M059J (cell line): ENCODE results near the gene C2orf72. TPM values are rescaled to one million over a fixed set of nuclear protein-coding genes. Genes with fewer than 3 reads are reported as not detected.
"Not testable (repeated sequence)": the region's sequence is repeated elsewhere in the genome, so short reads cannot be mapped to it uniquely, and the experiment has no call there.

Source experiments
- DNase-seq: peaks from one replicate; pipeline ENCODE4 v3.0.0-alpha.2; 2012; ENCODE audit warnings: low read depth
- total RNA-seq: library from RNA; depleted of rRNA; stranded (reverse); fragments of >200 nt; shearing (Covaris generic); gene quantifications from 2 replicates; pipeline ENCODE4 v1.2.3, GENCODE V29; 2014; rRNA removed

The C2orf72 gene
- total RNA-seq, result 1.1 and 1.6 TPM in 2 replicates

DNA sequence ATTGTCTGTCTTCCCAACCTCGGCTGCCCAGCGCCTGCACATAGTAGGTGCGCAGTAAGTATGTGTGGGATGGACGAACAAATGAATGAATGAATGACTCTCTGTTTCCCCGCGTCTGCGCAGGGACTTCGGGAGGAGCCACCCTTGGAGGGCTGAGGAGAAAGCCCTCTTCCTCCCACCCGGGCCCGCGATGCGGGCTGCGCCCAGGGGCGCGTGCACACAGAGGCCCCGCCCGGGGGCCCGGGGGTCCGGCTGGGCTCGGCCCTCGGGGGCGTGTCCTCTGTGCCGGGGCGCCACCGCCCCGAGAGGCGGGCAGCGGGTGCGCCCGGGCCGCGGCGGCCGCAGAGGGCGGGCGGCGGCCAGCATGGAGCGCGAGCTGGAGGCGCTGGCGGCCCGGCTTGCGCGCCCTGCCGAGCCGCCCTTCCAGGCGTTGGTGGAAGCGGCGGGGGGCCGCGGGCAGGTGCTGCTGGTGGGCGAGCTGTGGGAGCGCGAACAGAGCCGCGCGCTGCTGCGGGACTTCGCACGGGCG, at the start of gene C2orf72:
TSS of gene C2orf72 (plus strand) at position 322 of the 529 bp plus-strand sequence. CDS start at position 365, 43 bp downstream.
- DNase-seq, result no peak

DNA sequence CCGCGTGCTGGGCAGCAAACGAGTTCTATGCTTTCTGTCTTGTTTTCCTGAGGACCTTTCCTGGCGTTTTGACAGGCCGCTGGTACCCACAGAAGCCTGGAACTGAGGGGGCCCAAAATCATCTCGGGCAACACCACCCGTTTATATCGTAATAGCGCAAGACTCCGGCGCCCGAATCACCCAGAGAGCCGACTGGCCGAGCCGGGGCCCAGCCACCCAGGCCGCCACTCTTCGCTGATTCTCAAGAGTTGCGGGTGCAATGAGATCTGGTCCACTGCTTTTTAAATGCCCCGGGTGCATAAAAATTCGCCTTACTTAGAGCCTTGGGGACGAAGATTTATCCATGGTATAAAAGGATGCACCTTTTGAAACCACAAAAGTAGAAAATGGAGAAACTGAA, 47.6 kb upstream of the C2orf72 start:
- no peak for DNase-seq

DNA sequence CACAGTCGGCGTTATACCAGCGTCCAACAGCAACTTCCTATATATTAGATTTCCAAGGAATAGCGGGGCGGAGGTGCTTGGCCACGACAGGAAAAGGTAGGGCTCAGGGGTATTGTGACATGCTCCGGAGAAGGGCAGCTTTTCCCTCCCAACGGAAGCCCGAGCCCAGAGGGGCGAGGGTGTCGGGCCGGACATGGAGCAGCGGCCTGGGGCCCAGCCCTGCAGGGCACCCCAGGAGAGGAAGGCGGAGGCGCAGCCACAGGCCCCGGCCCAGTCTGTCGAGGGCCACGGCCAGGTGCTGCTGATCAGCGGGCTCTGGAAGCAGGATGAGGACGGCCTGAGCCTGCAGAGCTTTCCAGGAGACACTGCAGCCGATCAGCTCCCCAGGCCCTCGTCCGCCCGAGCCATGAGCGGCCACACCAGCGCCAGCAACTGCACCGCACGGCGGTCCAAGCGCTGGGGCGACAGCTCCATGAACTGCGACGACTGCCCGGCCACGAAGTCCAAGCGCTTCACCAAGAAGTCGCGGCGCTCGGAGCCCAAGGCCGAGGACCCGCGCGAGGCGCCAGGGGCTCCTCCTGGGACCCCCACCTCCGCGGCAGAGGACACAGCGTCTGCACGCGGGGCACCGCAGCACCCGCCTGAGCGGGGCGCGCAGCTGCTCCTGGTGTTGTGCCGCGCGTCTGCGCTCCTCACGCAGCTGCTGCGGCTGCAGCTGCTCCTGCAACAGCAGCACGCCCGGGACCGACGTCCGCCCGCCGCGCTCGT, 47.0 kb upstream of the C2orf72 start:
- no peak for DNase-seq

DNA sequence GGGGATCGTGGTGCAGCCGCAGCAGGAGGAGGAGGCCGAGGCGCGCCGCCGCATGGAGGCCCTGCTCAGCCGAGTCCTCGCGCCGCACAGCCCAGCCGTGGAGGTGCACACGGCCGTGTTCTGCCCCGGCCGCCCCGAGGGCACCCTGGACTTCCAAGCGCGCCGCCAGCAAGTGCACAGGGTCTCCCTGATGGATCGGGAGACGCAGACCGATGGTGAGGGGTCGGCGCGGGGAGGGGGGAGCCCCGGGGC, 46.5 kb upstream of the C2orf72 start:
- DNase-seq, result no peak

DNA sequence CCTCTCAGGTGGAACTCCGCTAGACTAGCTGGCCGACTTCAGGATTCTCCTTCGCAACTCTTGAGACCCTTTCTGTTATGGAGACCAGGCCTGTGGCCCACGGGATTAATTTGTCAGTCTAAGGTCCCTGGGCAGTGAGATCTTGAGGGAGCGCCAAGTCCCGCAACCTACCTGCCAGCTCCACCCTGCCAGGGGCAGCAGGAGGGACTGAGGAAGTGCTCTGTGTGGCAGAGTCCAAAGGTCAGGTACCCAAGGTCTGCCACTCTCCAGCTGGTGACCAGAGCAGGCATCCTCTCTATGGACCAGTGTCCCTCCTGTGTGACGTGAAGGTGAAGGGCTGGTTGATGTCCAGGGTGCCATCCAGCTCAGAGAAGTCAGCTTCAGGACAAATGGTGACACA, 45.7 kb upstream of the C2orf72 start:
- DNase-seq, result no peak

DNA sequence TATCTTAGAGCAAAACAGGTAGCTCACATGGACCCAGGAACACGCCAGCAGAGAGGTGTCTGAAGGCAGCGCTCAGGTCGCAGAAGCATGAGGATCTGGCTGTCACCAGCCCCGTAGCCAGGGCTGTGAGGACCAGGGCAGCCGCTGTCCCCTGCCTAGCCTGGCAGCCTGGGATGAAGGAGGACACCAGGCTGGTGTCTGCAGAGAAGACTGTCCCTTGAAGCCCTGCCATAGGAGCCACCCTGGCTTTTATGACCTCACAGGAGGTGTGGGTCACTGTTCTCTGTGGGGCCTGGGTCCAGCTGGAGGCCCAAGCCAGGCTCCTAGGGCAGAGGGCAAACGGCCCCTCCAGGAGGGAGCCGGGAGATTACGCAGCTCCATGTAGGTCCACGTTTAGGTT, 41.5 kb upstream of the C2orf72 start, which contains the start of gene SPATA3:
TSS of gene SPATA3 (plus strand) at position 301 of the 400 bp plus-strand sequence. CDS start 113 bp downstream, outside the sequence.
- no peak for DNase-seq

DNA sequence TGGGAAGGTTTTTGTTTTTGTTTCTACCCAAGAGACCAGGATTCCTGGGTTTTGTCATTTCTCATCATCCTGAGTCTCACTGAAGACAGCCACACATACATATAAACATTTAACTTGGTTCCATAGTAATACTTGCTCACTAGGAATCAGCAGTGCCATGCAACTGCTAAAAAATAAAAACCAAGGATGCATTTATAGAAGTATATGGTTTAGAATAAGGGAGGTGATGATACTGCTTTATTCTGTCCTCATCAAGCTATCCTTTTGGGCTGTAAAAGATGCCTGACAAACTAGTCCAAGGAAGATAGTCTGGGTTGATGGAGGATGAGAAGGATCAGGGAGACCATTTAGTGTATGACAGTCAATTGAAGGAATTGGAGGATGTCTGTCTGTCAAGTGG, 40.7 kb upstream of the C2orf72 start:
- DNase-seq, result no peak

DNA sequence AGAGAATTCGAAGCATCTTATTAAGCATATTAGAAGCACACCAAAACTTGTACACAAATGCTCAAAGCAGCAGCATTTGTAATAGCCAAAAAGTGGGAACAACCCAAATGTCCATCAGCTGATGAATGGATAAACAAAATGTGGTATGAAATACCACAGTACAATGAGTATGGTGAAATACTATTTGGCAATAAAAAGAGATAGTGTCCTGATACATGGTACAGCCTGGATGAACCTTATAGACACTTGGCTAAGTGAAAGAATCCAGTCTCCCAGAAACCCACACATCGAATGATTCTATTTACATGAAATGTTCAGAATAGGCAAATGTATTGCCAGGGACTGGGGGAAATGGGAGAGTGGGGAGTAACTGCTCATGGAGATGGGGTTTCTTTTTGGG, 38.4 kb upstream of the C2orf72 start:
- no peak for DNase-seq

DNA sequence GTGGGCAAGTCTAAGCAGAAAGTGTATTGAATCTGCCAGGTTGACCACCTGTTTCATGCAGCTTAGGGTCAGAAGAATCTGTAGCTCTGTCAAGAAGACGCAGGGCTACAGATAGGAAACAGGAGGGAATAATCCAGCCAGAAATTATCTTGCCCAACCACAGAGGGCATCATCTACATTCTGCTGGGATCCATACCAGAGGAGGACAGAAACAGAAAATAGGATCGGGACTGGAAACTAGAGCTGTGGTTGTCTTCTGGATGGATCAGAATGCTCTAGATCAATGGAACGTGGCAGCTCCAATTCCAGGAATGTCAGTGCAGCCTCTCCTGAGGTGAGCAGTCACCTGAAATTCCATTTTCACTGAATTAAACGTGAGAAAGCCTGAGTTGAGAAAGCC, 37.8 kb upstream of the C2orf72 start:
- no peak for DNase-seq

DNA sequence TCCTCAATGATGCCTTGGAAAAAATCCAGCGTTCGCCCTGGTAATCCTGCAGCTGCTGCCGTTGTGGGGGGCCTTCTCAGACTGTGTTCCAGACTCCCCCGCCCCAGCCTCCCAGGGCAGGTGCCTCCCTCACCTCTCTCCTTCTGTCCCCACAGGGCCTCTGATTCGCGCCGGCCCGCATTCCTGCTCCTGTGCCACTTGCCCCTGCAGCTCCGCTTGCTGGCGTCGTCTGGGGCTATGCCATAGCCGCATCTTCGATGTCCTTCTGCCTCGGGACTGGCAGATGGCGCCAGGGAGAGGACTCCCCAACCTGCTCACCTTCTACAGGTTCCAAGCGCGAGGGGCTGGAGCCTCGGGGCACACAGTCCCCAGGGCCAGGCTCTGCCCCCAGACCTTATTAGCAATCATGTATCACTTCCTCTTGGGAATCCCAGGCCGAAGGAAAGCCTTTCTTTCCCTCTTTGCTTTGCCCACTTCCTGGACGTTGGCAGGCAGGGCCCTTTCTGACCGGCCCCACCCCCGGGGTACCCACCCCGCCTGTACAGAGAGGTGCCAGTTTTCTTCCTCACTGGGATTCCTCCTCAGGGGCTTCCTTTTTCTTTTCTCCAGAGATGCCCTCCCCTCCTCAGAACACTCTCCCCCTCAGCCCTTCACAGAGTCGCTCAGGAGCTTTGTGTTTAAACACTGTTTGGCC, 37.0 kb upstream of the C2orf72 start:
- DNase-seq, result peak; percentile 29

DNA sequence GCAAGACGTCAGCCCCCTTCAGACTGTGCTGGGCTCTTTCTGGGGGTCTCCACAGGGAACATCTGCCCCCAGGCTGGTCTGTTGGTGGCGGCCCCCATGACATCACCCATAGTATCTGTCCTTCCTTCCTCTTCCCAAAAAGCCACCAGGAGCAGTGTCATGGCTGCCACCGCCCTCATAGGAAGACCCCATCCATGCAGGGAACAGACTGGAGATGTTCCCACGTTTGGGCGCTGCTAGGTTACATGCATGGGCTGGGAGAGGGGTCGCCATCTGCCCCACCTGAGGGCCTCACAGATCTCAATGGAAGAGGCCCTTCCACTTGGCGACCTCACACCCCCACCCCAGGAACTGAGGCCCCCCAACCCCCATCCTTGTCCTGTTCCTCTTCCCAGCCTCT, 36.3 kb upstream of the C2orf72 start:
- no peak for DNase-seq

DNA sequence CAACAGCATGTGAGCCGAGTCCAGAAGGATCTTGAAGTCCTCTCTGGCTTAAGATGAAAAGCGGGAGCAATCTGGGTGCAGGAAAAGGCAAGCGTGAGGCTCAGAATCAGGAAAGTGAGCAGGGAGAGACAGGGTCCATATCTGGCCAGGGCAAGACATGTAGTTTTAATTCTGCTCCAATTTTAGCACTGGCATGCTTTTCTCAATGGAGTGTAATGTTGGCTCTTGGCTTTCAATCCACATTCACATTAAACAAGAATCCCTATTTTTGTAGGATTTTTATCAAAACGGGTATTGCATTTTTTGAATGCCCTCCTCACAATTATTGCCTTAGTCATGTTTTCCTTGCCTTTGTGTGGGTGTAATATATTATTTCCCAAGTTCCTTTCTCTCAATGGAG, 35.4 kb upstream of the C2orf72 start:
- no peak for DNase-seq

DNA sequence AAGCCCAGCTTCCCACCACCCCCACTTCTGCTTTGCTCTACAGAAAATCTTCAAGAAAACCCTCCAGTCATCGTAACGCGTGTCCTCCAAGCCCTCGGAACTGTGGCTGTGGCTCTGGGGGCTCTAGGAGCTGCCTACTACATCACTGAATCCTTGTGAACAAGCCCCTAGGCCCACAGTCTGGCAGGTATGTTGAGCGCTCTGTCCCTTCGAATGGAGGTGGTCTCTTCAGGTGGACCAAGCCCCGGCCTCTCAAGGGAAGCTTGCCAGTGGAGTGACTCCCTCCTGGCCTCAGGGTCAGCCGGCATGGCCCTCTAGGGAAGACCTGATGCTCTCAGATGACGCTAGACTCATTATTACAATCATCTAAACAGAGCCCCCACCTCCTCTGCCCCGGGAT, 34.7 kb upstream of the C2orf72 start:
- DNase-seq, result no peak

DNA sequence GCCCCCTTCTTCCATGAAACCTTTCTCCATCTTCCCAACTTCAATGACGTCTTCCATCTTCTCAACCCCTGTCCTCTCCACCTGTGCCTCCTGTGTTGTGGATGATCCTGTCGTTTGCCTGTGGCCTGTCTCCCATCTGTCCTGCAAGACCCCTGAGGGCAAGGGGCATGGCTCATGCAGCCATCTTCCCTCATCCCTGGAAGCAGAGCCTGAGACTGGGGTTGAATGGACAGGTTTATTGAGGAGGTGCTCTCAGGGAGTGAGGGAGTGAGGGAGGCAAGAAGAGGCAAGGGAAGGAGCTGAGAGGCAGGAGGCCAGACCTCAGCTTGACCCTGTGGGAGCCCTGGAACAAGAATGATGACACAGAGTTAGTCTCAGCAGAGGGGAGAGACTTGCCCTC, 34.1 kb upstream of the C2orf72 start:
- no peak for DNase-seq

DNA sequence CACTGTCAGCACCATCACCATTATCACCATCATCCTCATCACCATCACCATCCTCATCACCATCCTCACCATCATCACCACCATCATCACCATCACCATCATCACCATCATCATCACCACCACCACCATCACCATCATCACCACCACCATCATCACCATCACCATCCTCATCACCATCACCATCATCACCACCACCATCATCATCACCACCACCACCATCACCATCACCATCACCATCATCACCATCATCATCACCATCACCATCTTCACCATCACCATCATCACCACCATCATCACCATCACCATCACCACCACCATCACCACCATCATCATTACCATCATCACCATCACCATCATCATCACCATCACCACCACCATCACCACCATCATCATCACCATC, 32.4 kb upstream of the C2orf72 start:
- not testable (repeated sequence) for DNase-seq

DNA sequence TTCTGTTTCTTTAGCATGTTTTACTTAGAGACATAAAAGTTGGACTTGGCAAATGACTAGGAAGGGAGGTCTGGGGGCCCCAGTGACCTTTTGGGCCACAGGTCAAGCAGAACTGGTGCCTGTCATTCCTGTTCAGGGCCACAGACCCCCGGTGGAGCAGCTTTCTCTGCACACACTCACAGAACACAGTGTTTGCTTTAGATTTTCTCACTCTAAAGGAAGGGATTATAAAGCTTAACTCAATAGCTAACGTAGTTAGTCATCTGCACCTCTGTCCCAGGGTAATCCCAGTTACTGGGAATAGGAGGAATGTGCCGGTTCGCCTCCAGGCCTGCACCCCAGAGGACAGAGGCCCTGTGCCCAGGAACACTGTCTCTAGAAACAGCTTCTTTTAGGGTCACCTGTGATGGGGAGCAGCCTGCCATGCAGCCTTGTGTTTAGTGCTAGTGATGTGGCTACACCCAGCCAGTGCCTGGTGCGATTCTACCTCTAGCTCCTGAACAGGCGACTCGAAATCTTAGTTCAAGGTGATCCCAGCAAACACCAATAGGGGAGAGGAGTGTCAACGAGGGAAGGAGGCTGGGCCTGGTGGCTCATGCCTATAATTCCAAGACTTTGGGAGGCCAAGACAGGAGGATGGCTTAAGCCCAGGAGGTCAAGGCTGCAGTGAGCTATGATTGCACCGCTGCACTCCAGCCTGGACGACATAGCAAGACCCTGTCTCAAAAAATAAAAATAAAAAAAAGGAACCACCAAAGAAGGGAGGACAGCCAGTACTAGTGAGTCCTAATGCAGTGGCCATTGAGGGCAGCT, 29.8 kb upstream of the C2orf72 start:
- DNase-seq, result no peak

DNA sequence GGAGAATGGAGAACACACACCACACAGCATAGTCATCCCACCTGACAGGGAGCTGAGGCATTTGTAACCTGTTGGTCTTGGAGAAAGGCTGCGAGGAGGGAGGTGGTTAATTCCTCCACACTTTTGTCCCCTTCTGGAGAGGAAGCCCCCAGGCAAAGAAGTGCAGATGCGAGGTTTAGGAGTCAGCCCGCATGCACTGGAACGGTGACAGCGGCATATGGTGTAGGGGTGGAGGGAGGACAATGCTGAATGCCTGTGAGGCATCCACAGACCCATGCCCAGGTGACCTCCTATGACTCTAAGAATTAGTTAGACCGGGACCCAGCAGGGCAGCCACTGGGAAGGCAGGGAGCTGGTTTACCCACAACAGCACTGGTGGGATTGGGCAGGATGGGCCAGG, 29.2 kb upstream of the C2orf72 start:
- no peak for DNase-seq

DNA sequence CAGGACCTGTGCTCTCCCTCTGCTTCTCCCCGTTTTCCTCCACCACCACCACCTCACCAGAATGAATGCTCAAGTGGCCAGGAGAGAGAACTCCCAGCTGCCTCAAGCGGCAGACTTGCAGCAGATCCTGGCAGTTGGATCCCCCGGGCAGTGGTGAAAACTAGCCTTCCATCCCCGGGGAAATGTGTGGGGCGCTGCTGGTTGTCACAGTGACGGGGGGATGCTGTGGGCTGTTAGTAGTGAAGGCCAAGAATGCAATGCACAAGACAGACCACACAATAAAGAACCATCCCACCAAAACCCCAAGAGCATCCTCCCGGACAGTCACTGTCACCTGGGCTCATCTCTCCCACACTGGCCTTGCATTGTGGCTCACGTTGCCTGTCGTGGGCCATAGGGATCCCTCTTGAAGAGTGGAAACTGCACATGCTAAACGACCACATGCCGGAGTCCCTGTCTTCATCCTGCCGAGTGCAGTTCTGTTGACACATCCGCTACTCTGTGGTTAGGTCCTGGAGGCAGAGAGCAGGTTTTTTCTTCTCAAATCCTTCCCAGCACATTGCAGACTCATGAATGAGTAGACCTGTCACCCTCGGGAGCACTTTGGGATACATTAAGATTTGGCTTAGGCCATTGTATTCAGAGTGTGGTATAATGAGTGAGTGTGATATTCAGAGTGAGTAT, 27.9 kb upstream of the C2orf72 start:
- DNase-seq, result no peak

DNA sequence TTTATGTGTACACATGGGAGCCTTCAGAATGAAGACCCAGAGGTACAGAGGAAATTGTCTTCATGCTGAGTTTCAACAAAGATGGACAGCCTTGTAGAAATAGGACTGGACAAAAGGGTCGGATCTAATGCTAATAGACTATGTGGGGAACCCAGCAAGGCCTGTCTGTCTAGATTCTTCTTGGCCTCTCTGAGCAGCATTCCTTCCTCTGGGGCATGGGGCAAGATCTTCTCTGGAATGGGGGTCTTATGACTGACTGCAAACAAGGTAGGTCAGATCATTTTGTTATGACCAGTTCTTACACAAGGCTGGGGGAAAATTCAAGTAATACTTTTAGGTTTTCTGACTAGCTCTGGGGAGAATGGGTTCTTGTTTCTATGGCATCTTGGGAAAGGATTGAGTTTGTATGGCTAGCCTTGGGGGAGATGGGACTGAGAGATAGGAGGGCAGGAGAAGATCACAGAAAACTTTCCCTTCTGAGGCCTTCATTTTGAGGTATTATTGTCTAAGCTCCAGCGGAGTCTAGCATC, 27.1 kb upstream of the C2orf72 start:
- DNase-seq, result no peak

DNA sequence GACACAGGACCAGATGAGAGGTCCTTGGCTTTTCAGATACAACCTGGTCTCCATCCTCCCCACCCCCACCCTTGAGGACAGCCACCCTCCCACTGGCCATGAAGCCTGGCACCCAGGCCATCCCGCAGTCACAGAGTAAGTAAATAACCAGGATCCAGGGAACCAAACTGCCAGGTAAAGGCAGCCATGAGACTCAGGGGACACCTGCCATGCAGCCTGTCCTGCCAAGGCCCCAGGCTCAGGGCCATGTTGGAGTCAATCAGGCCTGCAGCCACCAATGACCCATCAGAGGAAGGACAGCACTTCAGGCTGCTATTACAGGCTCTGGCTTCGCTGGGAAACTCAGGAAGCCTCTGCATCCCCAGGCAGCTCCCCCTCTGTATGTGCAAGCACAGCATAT, 25.8 kb upstream of the C2orf72 start:
- no peak for DNase-seq

DNA sequence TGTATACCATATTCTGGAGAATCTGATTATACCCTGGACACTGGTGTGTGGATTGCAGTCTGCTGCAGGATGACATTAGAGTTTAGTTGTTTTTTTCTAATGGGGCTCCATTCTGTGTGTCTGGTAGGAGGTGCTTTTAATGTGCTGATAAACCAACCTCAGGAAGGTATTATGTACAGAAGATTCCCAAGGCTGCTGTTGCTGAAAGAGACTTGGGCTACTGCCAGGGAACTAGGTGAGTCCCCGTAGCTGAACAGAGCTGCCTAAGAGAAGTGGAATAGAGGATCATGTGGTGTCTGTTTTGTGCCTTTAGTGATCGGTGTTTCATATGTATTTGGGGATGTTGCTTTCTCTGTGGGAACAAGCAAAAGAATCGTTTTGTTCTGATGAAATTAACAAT, 24.9 kb upstream of the C2orf72 start:
- no peak for DNase-seq

DNA sequence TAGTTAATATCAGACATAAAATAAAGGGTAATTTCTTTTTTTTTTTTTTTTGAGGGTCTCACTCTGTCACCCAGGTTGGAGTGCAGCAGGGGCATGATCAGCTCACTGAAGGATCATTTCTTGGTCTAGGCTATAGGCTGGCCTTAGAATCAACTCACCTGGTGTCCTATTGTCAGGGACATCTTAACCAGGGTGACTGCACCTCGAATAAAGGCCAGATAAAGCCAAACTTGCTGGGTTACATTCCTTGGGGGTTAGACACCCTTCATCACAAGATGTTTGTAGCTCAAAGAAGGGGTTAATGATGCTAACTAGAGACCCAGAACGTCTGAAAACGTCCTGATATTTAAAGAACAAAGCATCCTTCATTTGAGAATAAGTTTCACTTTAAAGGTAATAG, 23.5 kb upstream of the C2orf72 start:
- DNase-seq, result no peak
